Smooth muscle cell of the pulmonary artery (primary cell): ENCODE data around the gene FECH. TPM values are rescaled to one million over a fixed set of nuclear protein-coding genes. Genes with fewer than 3 reads are reported as not detected.

Experiments
- total RNA-seq: library from RNA; depleted of rRNA; stranded (reverse); fragments of >200 nt; gene quantifications from 2 replicates; pipeline ENCODE4 v1.2.3, GENCODE V29; 2014

The FECH gene
- 30.4 and 57.7 TPM in 2 replicates for total RNA-seq

GRCh38 chr18:57586251-57587049, at the start of gene FECH:
Gene FECH (minus strand): TSS chr18:57586702. CDS start chr18:57586620, 82 bp downstream.

Other genes with a start within 250 kb of the FECH start
- gene ST8SIA3, start 234.1 kb downstream of the FECH start, total RNA-seq = not detected in 2 replicates
- gene ONECUT2, start 151.3 kb downstream of the FECH start, total RNA-seq = under 0.01 TPM in 1 of 2 replicates, not detected in the other
- gene NARS1, start 35.1 kb upstream of the FECH start, total RNA-seq = 131 and 162 TPM in 2 replicates
- gene ATP8B1, start 216.6 kb upstream of the FECH start, total RNA-seq = 73.6 and 109 TPM in 2 replicates